Lung (tissue), 12 donors: ENCODE measurements around the gene BMERB1. TPM values are rescaled to one million over a fixed set of nuclear protein-coding genes. Genes with fewer than 3 reads are reported as not detected.

ENCODE experiments used
- ATAC-seq: fragments of 200-7000 bp; cut with Tn5 transposase; one replicate; pipeline ENCODE4 v1.9.1; 2020; ENCODE audit warnings: moderate number of reproducible peaks; ENCODE audit not compliant: insufficient read depth, low FRiP score
- DNase-seq, 3 donors: peaks; one replicate each; pipeline ENCODE4 v3.0.0-alpha.2; 2013 to 2017
- H3K27ac ChIP-seq, 2 donors: one replicate each; pipeline ENCODE4 v1.5.1; 2013; ENCODE audit warnings: mild to moderate bottlenecking in 2 of 2, moderate library complexity in 2 of 2, control low read depth in 1 of 2, inconsistent platforms in 1 of 2, low read depth in 1 of 2, low read length in 1 of 2
- H3K27me3 ChIP-seq, 3 donors: one replicate each; pipeline ENCODE4 v1.5.1; 2013; ENCODE audit warnings: low read length in 2 of 3; ENCODE audit not compliant: control insufficient read depth in 3 of 3, insufficient read depth in 3 of 3
- H3K36me3 ChIP-seq, 4 donors: one replicate each; pipeline ENCODE4 v1.5.1; 2013; ENCODE audit warnings: low read length in 4 of 4, mild to moderate bottlenecking in 1 of 4, moderate library complexity in 1 of 4; ENCODE audit not compliant: control insufficient read depth in 4 of 4, insufficient read depth in 4 of 4
- H3K4me1 ChIP-seq, 5 donors: one replicate each; pipeline ENCODE4 v1.5.1; 2013; ENCODE audit warnings: low read length in 5 of 5, mild to moderate bottlenecking in 2 of 5, moderate library complexity in 1 of 5; ENCODE audit not compliant: control insufficient read depth in 5 of 5, insufficient read depth in 5 of 5
- H3K4me3 ChIP-seq: one replicate; pipeline ENCODE4 v1.5.1; 2013; ENCODE audit warnings: mild to moderate bottlenecking, control low read depth, moderate library complexity
- H3K9ac ChIP-seq, 2 donors: one replicate each; pipeline ENCODE4 v1.5.1; 2013; ENCODE audit warnings: low read length in 2 of 2, control low read depth in 1 of 2; ENCODE audit not compliant: insufficient read depth in 1 of 2
- H3K9me3 ChIP-seq, 4 donors: one replicate each; pipeline ENCODE4 v1.5.1; 2013; ENCODE audit warnings: low read length in 3 of 4, mild to moderate bottlenecking in 1 of 4, moderate library complexity in 1 of 4; ENCODE audit not compliant: control insufficient read depth in 4 of 4, insufficient read depth in 3 of 4
- WGBS, 2 donors: extraction: QIAGEN DNeasy Blood & Tissue Kit; methylation state at CpG; one replicate each; pipeline ENCODE4 v1.1.7; 2013; 5-methylcytosine and 5-hydroxymethylcytosine counted together
- polyA plus RNA-seq, 2 donors: library from polyadenylated mRNA; stranded (reverse); fragments of 200-250 nt; gene quantifications; one replicate each; pipeline ENCODE4 v1.2.1, GENCODE V29; 2013
- total RNA-seq, 2 donors: library from RNA; depleted of rRNA in 1 of 2; stranded (reverse); fragments of >200 nt in 1 of 2; gene quantifications; one replicate each; pipeline ENCODE4 v1.2.1, GENCODE V29; 2014 to 2021
- TF ChIP-seq, protein P1 (sequence below): IDR thresholded peaks from 2 replicates; pipeline ENCODE4 v1.5.1; 2012; ENCODE audit warnings: mild to moderate bottlenecking; ENCODE audit errors: control extremely low read depth, extremely low read depth
- donor health status: control.
- donor health status: control.
- donor health status: Bipolar disorder and iron deficiency.
- donor health status: healthy.
- donor health status: DM: yes; HTN: yes; CAD: no.

BMERB1 gene
- total and polyA plus RNA-seq, 4 donors: 5.6 to 17.5 (median 7.9) TPM

DNA sequence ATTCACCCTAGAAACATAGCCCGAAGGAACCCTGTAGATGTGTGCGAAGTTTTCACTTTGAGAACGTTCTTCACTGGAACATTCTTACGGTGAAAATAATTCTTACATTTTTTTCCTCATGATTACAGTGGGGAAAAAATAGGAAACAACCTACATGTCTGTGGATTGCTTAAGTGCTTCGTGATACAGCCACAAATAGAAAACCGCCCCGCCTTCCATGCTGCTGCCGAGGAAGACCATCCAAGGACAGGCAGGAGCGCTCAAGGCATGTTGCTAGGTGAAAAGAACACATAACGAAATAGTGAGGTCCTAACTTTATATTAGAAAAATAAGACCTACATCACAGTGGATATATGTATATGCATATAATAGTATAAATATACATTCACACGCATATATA, 78.8 kb downstream of the BMERB1 start:
- no peak for ATAC-seq
- H3K27ac ChIP-seq: no peak overlapping the region
- peaks cover 0 to 2% (median 0%) of the 10 kb centered on the region in 4 donors for H3K9me3 ChIP-seq
- H3K27me3 ChIP-seq: no peaks in the 10 kb centered on the region
- peaks cover 0 to 8% (median 0%) of the 10 kb centered on the region in 5 donors for H3K4me1 ChIP-seq
- H3K9ac ChIP-seq: no peak overlapping the region
- 90 to 91% methylated on average over 11 of the region's 11 CpGs for WGBS, 2 donors
- TF ChIP-seq, protein P1, sequence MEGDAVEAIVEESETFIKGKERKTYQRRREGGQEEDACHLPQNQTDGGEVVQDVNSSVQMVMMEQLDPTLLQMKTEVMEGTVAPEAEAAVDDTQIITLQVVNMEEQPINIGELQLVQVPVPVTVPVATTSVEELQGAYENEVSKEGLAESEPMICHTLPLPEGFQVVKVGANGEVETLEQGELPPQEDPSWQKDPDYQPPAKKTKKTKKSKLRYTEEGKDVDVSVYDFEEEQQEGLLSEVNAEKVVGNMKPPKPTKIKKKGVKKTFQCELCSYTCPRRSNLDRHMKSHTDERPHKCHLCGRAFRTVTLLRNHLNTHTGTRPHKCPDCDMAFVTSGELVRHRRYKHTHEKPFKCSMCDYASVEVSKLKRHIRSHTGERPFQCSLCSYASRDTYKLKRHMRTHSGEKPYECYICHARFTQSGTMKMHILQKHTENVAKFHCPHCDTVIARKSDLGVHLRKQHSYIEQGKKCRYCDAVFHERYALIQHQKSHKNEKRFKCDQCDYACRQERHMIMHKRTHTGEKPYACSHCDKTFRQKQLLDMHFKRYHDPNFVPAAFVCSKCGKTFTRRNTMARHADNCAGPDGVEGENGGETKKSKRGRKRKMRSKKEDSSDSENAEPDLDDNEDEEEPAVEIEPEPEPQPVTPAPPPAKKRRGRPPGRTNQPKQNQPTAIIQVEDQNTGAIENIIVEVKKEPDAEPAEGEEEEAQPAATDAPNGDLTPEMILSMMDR: no peak
- DNase-seq: no peak
- no peaks in the 10 kb centered on the region for H3K36me3 ChIP-seq
- no peak overlapping the region for H3K4me3 ChIP-seq

DNA sequence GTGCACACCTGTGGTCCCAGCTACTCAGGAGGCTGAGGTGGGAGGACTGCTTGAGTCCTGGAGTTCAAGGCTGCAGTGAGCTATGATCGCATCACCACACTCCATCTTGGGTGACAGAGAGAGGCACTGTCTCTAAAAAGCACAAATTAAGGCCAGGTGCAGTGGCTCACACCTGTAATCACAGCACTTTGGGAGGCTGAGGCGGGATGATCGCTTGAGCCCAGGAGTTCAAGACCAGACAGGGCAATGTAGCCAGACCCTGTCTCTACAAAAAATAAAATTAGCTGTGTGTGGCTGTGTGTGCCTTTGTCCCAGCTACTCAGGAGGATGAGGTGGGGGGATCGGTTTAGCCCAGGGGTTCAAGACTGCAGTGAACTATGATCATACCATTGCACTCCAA, 81.6 kb downstream of the BMERB1 start:
- Histone ChIP-seq H3K4me1 (peaks cover 0 to 10% (median 5%) of the 10 kb centered on the region in 5 donors), H3K36me3 (no peaks in the 10 kb centered on the region), H3K9ac (no peak overlapping the region), H3K4me3 (no peak overlapping the region), H3K27me3 (no peaks in the 10 kb centered on the region), H3K9me3 (peaks cover 0 to 2% (median 0%) of the 10 kb centered on the region in 4 donors), H3K27ac (no peak overlapping the region)
- ATAC-seq: no peak
- TF ChIP-seq, protein P1: no peak
- WGBS, 2 donors: 85 to 98% methylated on average over 4 of the region's 4 CpGs
- DNase-seq: no peak

DNA sequence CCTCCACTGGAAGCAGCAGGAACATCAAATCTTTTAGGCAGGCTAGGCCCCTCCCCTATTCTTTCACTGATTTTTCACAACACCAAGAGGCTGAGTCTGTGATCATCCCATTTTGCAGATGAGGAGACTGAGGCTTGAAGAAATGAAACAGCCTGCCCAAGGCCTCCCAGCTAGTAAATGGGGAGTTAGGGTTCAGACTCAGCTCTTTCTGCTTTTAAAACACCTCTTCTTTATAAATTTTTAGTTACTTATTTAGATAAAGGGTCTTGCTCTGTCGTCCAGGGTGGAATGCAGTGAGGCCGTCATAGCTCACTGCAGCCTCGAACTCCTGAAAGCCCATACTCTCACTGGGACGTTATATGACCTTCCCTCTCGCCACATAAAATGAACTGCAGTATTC, 82.2 kb downstream of the BMERB1 start:
- no peak overlapping the region for H3K4me3 ChIP-seq
- DNase-seq: no peak
- no peaks in the 10 kb centered on the region for H3K27me3 ChIP-seq
- no peak overlapping the region for H3K9ac ChIP-seq
- 93% methylated on average over 5 of the region's 5 CpGs for WGBS, 2 donors
- peaks cover 0 to 2% (median 0%) of the 10 kb centered on the region in 4 donors for H3K9me3 ChIP-seq
- H3K36me3 ChIP-seq: no peaks in the 10 kb centered on the region
- H3K27ac ChIP-seq: no peak overlapping the region
- TF ChIP-seq, protein P1: no peak
- ATAC-seq: no peak
- H3K4me1 ChIP-seq: peaks cover 0 to 16% (median 9%) of the 10 kb centered on the region in 5 donors
